Left renal cortex interstitium (tissue), 4 donors: Measurements from ENCODE around the gene DKK2. TPM values are rescaled to one million over a fixed set of nuclear protein-coding genes. Genes with fewer than 3 reads are reported as not detected.
A peak's percentile ranks its signal among the peaks of the same experiment; 100 is the strongest.

Experiments used
- DNase-seq, 4 donors: peaks; one replicate each; pipeline ENCODE4 v3.0.0-alpha.2; 2013; ENCODE audit warnings: low read depth in 4 of 4, low spot score in 2 of 4, missing footprints in 1 of 4
- polyA plus RNA-seq, 4 donors: library from polyadenylated mRNA; unstranded; fragments of 120-200 nt; gene quantifications; one replicate each; pipeline ENCODE4 v1.2.1, GENCODE V29; 2013; ENCODE audit not compliant: insufficient read length in 4 of 4

DKK2 gene
- polyA plus RNA-seq: 1 to 10 TPM; 1.4 to 7.0 (median 2.0) TPM

GRCh38 chr4:107035819-107036583, at the start of gene DKK2:
Gene DKK2 (minus strand): TSS chr4:107036313. CDS start chr4:107035591, 722 bp downstream.
- peak in 2 of 4 donors; percentile 10 to 25 for DNase-seq

DNA sequence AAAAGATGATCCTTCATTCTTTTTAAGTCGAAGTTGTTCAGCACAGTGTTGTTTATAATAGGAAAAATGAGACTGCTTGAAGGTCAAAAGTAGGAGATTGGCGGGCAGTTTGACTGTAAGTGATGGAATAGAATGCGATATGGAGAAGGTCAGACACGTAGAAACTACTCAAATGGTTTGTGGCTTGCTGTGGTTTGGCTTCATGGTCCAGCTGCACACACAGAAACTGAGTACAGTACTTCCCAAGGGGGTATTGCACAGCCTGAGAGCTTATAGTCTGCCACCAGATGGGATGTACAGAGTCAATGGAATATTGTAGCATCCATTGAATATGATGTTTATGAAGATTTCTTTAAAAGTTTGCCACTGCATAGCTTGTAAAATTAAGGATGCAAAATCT, 41.1 kb upstream of the DKK2 start:
- DNase-seq: no peak

- DNase-seq: no peak
These were observed 37.0 kb upstream of the DKK2 start for GRCh38 chr4:107072836-107073736.

DNA sequence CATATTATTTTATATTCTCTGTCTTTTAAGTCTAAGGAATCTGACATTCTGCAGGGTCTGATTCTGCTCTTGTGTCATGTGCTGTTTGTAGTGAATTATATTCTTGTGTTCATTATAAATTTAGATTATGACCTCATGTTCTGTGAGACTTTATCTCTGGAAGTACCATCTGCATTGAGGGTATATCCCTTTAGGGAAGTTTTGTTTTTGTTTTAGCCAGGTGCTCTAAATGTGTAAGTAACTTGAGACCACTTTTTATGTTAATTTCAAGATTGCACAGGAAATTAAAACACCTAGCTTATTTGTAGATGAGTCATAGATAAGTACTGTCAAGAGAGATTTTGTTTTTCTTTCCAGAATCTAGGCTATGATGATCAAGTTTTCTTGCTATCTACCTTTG, 35.0 kb upstream of the DKK2 start:
- DNase-seq: no peak

DNA sequence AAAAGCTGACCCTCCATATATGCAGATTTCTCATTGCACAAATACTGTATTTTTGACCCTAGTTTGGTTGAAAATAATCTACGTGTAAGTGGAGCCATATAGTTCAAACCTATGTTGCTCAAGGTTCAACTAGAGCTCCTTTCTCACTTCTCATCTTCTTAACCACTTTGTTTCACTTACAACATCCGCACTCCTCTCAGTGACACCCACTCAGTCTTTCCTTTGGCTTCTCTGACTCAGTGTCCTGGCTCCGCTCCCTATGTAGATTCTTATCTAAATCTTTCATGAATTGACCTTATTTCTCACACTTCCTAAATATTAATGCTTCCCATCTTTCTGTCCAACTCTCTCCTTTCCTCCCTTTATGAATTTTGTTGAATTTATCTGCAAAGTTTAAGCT, 32.9 kb upstream of the DKK2 start:
- no peak for DNase-seq

- DNase-seq: no peak
These were observed 32.0 kb upstream of the DKK2 start for GRCh38 chr4:107068116-107068515.

DNA sequence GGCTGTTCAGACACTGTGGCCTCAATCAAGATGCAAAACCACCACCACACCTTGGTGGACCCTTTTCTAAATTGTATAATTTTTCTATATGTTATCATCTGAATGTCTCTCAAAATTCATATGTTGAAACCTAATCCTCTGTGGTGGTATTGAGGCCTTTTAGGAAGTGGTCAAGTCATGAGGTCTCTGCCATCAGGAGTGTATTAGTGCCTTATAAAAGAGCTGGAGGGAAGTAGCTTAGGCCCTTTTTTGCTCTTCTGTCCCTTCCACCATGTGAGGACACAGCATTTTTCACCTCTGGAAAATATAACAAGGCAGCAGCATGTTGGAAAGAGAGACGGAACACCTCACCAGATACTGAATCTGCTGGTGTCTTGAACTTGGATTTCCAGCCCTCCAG, 30.5 kb upstream of the DKK2 start:
- DNase-seq: no peak

DNA sequence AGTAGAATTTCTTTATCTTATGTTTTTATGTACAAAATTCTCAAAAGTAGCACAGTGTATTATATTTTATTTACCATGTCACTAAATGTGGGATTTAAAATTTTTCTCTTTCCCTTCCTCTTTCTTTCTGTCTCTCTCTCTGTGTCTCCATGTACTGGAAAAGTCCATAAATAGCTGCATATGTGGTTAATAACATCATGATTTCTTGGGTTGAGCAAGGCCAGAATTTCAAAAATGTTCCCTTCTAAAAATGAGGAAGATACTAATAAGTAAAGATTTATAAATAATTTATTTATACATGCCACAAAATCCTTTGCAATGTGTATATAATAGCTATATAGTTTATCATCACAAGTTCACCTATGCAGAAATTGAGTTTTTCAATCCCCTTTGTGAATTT, 29.1 kb upstream of the DKK2 start:
- DNase-seq: no peak

DNA sequence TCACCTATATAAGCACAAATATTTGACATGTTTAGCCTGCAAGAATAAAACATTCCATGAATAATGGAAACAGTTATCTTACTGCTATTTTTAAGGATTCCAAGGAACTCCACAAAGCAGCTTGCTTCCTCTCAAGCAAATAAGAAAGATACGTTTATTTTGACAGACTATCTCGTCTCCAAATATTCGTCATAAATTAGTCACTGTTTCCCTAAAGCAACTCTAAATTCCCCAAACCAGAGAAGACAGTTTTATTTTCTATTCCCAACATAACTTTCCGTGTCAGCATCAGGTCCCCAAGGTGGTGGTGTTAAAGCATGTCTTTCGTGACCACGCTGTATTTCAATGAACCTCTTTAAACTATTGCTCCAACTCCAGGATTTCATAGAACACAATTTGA, 24.3 kb upstream of the DKK2 start:
- no peak for DNase-seq

GRCh38 chr4:107058828-107059227, 22.7 kb upstream of the DKK2 start:
- no peak for DNase-seq

DNA sequence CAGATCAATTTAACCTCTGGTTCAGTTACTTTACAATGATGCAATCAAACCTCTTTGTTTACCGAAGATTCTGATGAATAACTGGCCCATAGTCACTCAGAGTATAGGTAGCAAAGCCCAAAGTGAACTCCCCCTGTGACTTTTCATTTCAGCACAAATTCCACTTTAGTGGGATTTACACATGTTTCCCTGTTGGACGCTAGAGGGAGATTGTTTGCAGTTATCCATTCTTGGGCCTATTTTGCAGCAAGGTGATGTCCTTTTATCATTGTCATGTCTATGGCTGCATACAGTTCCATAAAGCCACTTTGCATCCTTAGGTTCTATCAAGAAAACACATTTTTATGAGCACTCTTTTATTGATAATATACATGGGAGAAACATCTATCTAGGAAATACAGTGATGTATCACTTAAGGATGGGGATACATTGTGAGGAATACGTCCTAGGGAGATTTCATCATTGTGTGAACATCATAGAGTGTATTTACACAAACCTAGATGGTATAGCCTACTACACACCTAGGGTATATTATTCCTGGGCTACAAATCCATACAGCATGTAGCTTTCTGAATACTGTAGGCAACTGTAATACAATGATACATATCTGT, 14.5 kb upstream of the DKK2 start:
- no peak for DNase-seq

GRCh38 chr4:107046261-107046660, 10.1 kb upstream of the DKK2 start:
- no peak for DNase-seq

DNA sequence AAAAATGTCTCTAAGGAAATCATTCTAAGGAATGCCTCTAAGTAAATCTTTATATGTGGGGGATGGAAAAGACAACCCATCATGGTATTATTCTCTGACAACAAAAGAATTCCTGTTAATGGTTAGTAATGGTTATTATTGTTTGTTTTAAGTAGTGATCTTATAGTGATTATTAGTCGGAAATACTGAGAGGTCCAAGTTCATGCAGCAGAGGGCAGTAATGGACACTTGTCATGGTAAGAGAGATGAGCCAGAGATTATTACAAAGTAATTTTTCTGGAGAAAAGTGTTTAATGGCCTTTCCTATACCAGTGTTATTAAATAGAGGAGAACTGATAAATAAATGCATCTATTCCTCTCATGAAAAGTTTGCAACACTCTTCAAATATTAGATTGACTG, 8.1 kb upstream of the DKK2 start:
- no peak for DNase-seq

GRCh38 chr4:107037199-107037584, 1.1 kb upstream of the DKK2 start:
- DNase-seq: peak in 2 of 4 donors; percentile 24 to 36

GRCh38 chr4:107036584-107037198, 578 bp upstream of the DKK2 start:
- DNase-seq: peak in 1 of 4 donors; percentile 15

DNA sequence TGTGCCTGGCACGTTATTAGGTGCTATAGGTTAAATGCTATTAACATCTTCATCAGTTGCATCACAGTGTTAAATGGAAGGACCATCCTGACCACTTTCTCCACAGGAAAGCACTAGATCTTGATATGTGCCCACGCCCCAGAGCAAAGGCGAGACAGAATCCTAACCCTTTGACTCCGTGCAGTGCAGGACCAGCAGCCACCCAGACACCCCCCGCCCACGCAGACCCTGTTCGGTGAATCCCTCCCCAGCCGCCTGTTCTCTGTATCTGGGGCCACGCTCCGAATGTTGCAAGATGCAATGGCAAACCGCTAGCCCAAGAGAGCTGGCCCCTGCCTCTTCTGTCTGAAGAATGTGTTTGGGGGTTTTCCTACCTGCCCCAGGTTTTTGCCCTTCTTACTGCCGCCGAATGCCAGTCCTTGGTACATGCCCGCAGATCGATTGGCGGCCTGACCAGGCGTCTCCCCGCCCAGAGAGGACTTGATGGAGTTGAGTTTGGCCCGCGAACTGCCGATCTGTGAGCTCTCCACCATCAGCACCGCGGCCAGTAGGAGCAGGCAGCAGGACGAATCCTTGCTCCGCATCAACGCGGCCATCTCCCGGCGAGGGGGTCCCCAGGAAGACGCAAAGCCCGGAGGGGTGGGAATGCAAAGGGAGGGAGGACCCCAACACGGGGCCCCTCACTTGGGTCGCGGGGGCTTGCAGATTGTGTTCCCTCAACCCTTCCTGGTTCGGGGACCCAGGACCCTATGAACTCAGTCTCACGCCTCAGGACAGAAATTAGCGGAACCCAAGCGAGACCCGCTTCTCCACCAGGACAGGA, 906 bp downstream of the DKK2 start:
- DNase-seq: peak in 2 of 4 donors; percentile 21

DNA sequence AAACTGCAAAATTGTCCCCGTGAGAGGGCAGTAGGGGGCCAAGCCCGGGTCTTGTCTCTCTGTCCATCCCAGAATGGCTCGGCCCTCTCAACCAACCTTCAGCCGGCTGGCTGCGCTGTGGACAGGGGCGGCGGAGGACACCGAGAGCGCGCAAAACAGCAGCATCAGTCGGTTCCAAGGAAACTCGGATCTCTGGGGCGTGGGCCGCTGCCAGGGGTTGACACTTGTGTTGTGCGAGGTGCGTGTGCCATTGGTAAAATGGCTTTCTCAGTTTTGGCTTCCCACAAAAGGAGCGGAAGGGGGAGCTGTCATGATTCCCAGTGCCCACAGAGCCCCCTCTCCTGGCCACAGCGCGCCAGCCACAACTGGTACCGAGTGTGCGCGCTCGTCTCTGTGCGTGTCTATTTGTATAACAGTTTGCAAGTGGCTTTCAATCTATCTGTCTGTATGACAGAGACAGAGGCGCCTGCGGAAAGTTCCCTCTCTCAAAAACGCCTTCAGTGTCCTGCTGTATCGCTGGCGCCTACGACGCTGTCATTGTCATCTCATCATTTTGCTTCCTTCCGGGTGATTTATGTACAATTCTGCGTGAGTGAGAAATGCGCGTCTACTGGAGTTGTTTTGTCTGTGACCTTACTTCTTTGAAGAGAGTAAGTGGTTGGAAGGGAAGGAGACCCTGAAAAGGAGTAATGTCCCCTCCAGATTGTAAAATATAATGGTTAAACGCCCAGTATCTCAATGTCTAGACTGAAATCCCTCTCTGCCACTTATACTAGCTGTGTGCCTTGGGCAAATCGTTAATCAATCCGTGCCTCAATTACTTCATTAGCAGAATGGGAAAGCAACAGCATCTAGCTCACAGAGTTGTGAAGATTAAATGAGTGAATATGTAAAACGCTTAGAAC, 1.8 kb downstream of the DKK2 start:
- peak in 2 of 4 donors; percentile 23 to 27 for DNase-seq

- no peak for DNase-seq
These were observed 8.7 kb downstream of the DKK2 start for GRCh38 chr4:107027379-107027778.

DNA sequence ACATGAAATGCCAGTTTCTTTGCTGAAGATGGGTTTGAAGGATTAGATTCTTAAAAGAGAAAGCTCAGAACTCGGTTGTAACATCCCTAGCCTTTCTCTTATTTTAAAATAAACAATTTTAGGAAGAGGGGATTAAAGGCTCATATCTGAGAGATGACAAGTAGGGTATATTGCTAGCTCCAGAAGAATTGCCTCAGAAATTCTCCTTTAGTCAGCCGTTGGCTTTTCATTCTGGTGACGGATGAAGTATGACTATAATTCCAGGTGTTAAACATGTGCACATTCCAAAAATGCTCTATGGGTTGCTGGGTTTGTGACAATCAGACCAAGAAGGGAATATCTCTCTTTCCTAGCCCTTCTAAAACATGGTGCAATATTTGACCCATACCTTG, 17.8 kb downstream of the DKK2 start:
- no peak for DNase-seq
